ENCODE results near the gene TMCC1.

TMCC1 gene

GRCh38 chr3:129831503-129831902, 62.0 kb downstream of the TMCC1 start:
- Mint-ChIP-seq H3K9me3 (peaks cover 3% of the 10 kb centered on the region), H3K27ac (no peak overlapping the region), H3K27me3 (ENCODE audit: low read depth) (no peaks in the 10 kb centered on the region), H3K4me1 (peaks cover 14% of the 10 kb centered on the region), H3K36me3 (ENCODE audit: low read depth) (peaks cover 5% of the 10 kb centered on the region), H3K4me3 (no peak overlapping the region)
- TF ChIP-seq, protein P1, sequence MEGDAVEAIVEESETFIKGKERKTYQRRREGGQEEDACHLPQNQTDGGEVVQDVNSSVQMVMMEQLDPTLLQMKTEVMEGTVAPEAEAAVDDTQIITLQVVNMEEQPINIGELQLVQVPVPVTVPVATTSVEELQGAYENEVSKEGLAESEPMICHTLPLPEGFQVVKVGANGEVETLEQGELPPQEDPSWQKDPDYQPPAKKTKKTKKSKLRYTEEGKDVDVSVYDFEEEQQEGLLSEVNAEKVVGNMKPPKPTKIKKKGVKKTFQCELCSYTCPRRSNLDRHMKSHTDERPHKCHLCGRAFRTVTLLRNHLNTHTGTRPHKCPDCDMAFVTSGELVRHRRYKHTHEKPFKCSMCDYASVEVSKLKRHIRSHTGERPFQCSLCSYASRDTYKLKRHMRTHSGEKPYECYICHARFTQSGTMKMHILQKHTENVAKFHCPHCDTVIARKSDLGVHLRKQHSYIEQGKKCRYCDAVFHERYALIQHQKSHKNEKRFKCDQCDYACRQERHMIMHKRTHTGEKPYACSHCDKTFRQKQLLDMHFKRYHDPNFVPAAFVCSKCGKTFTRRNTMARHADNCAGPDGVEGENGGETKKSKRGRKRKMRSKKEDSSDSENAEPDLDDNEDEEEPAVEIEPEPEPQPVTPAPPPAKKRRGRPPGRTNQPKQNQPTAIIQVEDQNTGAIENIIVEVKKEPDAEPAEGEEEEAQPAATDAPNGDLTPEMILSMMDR (IDR thresholded peaks at IDR 0.05; ENCODE audit: unreplicated experiment in 3 of 3): no peak

- Mint-ChIP-seq H3K27ac (no peak overlapping the region), H3K4me1 (peaks cover 9% of the 10 kb centered on the region), H3K4me3 (no peak overlapping the region), H3K27me3 (ENCODE audit: low read depth) (no peaks in the 10 kb centered on the region), H3K36me3 (ENCODE audit: low read depth) (peaks cover 5% of the 10 kb centered on the region), H3K9me3 (no peaks in the 10 kb centered on the region)
- TF ChIP-seq, protein P1 (IDR thresholded peaks at IDR 0.05; ENCODE audit: unreplicated experiment in 3 of 3): peak; percentile 48 to 69 (median 53)
Measured at GRCh38 chr3:129829640-129830039, 63.9 kb downstream of the TMCC1 start.

DNA sequence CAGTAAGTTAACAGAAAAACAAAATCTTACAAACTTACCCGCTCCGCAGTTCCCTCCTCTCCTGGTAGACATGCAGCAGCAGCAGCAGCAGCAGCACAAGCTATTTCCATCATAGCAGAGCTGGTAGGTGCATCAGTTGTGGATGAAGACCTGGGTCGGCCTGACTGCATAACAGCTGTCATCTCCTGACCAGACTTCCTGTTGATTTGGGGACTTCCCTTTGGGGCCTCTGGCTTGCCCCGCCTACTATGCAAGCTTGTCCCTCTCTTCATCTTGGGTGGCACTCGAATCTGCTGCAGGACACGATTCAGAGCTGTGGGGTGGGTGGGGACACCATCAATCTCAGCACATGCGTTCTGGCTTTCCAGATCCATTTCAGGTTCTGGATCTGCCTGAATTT, 65.7 kb downstream of the TMCC1 start:
- no peaks in the 10 kb centered on the region for H3K9me3 Mint-ChIP-seq
- H3K36me3 Mint-ChIP-seq (ENCODE audit: low read depth): peaks cover 5% of the 10 kb centered on the region
- TF ChIP-seq, protein P1 (IDR thresholded peaks at IDR 0.05; ENCODE audit: unreplicated experiment in 3 of 3): no peak
- no peaks in the 10 kb centered on the region for H3K27me3 Mint-ChIP-seq (ENCODE audit: low read depth)
- H3K4me3 Mint-ChIP-seq: no peak overlapping the region
- no peaks in the 10 kb centered on the region for H3K4me1 Mint-ChIP-seq
- H3K27ac Mint-ChIP-seq: no peak overlapping the region

- Mint-ChIP-seq H3K4me3 (no peak overlapping the region), H3K36me3 (ENCODE audit: low read depth) (peaks cover 5% of the 10 kb centered on the region), H3K27ac (peak overlapping the region in 1 of 3 experiments; percentile 0), H3K4me1 (no peaks in the 10 kb centered on the region), H3K27me3 (ENCODE audit: low read depth) (no peaks in the 10 kb centered on the region), H3K9me3 (no peaks in the 10 kb centered on the region)
- TF ChIP-seq, protein P1 (IDR thresholded peaks at IDR 0.05; ENCODE audit: unreplicated experiment in 3 of 3): peak; percentile 58 to 76 (median 65)
Measured at GRCh38 chr3:129824926-129825541, 68.5 kb downstream of the TMCC1 start.

GRCh38 chr3:129822679-129823078, 70.8 kb downstream of the TMCC1 start:
- Mint-ChIP-seq H3K4me3 (no peak overlapping the region), H3K36me3 (ENCODE audit: low read depth) (peaks cover 6% of the 10 kb centered on the region), H3K27ac (no peak overlapping the region), H3K9me3 (no peaks in the 10 kb centered on the region), H3K4me1 (no peaks in the 10 kb centered on the region), H3K27me3 (ENCODE audit: low read depth) (no peaks in the 10 kb centered on the region)
- TF ChIP-seq, protein P1 (IDR thresholded peaks at IDR 0.05; ENCODE audit: unreplicated experiment in 3 of 3): no peak

DNA sequence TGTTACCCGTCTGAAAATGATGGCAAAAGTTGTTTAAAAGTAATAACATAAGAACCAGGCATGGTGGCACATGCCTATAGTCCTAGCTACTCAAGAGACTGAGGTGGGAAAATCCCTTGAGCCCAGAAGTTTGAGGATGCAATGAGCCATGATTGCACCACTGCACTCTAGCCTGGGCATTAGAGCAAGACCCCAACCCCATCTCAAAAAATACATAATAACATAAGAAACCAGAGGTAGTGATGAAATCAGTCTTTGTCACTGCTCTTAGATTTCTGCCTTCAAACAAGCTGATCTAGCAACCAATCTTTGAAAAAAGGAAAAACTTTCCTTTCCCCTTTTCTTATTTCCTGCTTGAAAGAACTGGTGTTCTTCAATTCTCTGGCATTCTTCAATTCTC, 71.3 kb downstream of the TMCC1 start:
- TF ChIP-seq, protein P1 (IDR thresholded peaks at IDR 0.05; ENCODE audit: unreplicated experiment in 3 of 3): no peak
- H3K27ac Mint-ChIP-seq: no peak overlapping the region
- H3K27me3 Mint-ChIP-seq (ENCODE audit: low read depth): no peaks in the 10 kb centered on the region
- H3K4me3 Mint-ChIP-seq: no peak overlapping the region
- H3K36me3 Mint-ChIP-seq (ENCODE audit: low read depth): peaks cover 6% of the 10 kb centered on the region
- no peaks in the 10 kb centered on the region for H3K9me3 Mint-ChIP-seq
- no peaks in the 10 kb centered on the region for H3K4me1 Mint-ChIP-seq

Measured in nephron (organoid).